Trophoblast cell (in vitro differentiated cells and primary cell): ENCODE measurements around the gene CLDN5.

Source experiments
- DNase-seq, 2 donors: peaks; one replicate each; pipeline ENCODE4 v3.0.0-alpha.2; 2016
- H2AFZ ChIP-seq: 2 replicates; pipeline ENCODE4 v1.6.1; 2013; ENCODE audit warnings: low read length, moderate library complexity, mild to moderate bottlenecking; ENCODE audit not compliant: insufficient read depth, poor library complexity
- H2AK5ac ChIP-seq: 2 replicates; pipeline ENCODE4 v1.6.1; 2013; ENCODE audit warnings: mild to moderate bottlenecking, low read length
- H2BK120ac ChIP-seq: 2 replicates; pipeline ENCODE4 v1.6.1; 2013; ENCODE audit warnings: low read length, mild to moderate bottlenecking, moderate library complexity; ENCODE audit not compliant: insufficient read depth, poor library complexity
- H2BK12ac ChIP-seq: 2 replicates; pipeline ENCODE4 v1.6.1; 2013; ENCODE audit warnings: mild to moderate bottlenecking, low read length, moderate library complexity
- H2BK5ac ChIP-seq: 2 replicates; pipeline ENCODE4 v1.6.1; 2013; ENCODE audit warnings: low read length, low read depth, moderate library complexity, mild to moderate bottlenecking; ENCODE audit not compliant: poor library complexity
- H3K14ac ChIP-seq: 2 replicates; pipeline ENCODE4 v1.6.1; 2013; ENCODE audit warnings: mild to moderate bottlenecking, low read length
- H3K18ac ChIP-seq: 2 replicates; pipeline ENCODE4 v1.6.1; 2013; ENCODE audit warnings: mild to moderate bottlenecking, low read length
- H3K23ac ChIP-seq: 2 replicates; pipeline ENCODE4 v1.6.1; 2013; ENCODE audit warnings: low read length
- H3K27ac ChIP-seq: 2 replicates; pipeline ENCODE4 v1.5.1; 2013; ENCODE audit warnings: low read depth, mild to moderate bottlenecking, inconsistent platforms, low read length, moderate library complexity
- H3K27me3 ChIP-seq: 2 replicates; pipeline ENCODE4 v1.6.1; 2013; ENCODE audit warnings: inconsistent platforms, mild to moderate bottlenecking, low read length, moderate library complexity; ENCODE audit not compliant: insufficient read depth
- H3K36me3 ChIP-seq, 2 experiments: 1 replicate in 1 of 2; 2 replicates in 1 of 2; pipeline ENCODE4 v1.6.1; 2013; ENCODE audit warnings: low read length in 2 of 2, mild to moderate bottlenecking in 2 of 2, moderate library complexity in 1 of 2; ENCODE audit not compliant: insufficient read depth in 2 of 2, control insufficient read depth in 1 of 2
- H3K4ac ChIP-seq: 2 replicates; pipeline ENCODE4 v1.6.1; 2013; ENCODE audit warnings: low read depth, mild to moderate bottlenecking, low read length, moderate library complexity
- H3K4me1 ChIP-seq, 2 experiments: 1 replicate in 1 of 2; 2 replicates in 1 of 2; pipeline ENCODE4 v1.6.1; 2013; ENCODE audit warnings: low read length in 2 of 2, mild to moderate bottlenecking in 2 of 2, moderate library complexity in 1 of 2; ENCODE audit not compliant: insufficient read depth in 2 of 2, control insufficient read depth in 1 of 2
- H3K4me2 ChIP-seq: 2 replicates; pipeline ENCODE4 v1.6.1; 2013; ENCODE audit warnings: inconsistent platforms, mild to moderate bottlenecking, low read length, moderate library complexity
- H3K4me3 ChIP-seq: 2 replicates; pipeline ENCODE4 v1.5.1; 2013; ENCODE audit warnings: mild to moderate bottlenecking, low read depth, low read length, inconsistent platforms
- H3K79me1 ChIP-seq: one replicate; pipeline ENCODE4 v1.6.1; 2013; ENCODE audit warnings: low read length
- H3K79me2 ChIP-seq: 2 replicates; pipeline ENCODE4 v1.6.1; 2013; ENCODE audit warnings: low read length, mild to moderate bottlenecking; ENCODE audit not compliant: control insufficient read depth, insufficient read depth, poor library complexity
- H3K9ac ChIP-seq: 2 replicates; pipeline ENCODE4 v1.6.1; 2013; ENCODE audit warnings: mild to moderate bottlenecking, low read length
- H3K9me3 ChIP-seq: 2 replicates; pipeline ENCODE4 v1.6.1; 2013; ENCODE audit warnings: low read depth, mild to moderate bottlenecking, control low read depth, inconsistent platforms, low read length; ENCODE audit not compliant: insufficient read depth
- H4K12ac ChIP-seq: 2 replicates; pipeline ENCODE4 v1.6.1; 2013; ENCODE audit warnings: low read depth, mild to moderate bottlenecking, low read length, moderate library complexity
- H4K8ac ChIP-seq: 2 replicates; pipeline ENCODE4 v1.6.1; 2013; ENCODE audit warnings: low read depth, mild to moderate bottlenecking, low read length, moderate library complexity
- H4K91ac ChIP-seq: one replicate; pipeline ENCODE4 v1.6.1; 2013; ENCODE audit warnings: low read depth, mild to moderate bottlenecking, low read length, moderate library complexity
- WGBS: extraction: QIAGEN DNeasy Blood & Tissue Kit; methylation state at CpG from one replicate; pipeline ENCODE4 v1.1.7; 2013; ENCODE audit warnings: missing lambda C conversion rate; ENCODE audit not compliant: insufficient read length, insufficient coverage; ENCODE audit errors: extremely low coverage; 5-methylcytosine and 5-hydroxymethylcytosine counted together

The CLDN5 gene

DNA sequence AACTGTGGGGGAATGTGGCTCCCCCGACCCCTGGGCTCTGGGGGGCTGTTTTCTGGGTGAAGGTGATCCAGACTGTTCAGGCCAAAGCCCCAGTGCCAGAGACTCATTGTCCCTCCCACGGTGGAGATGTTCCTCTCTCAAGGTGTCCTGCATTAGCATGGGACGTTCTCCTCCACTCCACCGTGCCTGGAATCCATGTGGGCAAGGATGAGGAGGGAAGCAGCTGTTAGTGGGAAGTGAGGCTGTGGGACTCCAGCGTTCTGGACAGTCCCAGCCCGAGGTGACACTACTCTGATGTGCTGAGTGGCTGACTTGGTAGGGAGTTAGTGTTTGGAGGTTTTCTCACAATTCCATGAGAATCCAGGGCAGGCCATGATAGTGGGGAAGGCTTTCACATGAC lies 31.4 kb upstream of the CLDN5 start:
- H3K4ac ChIP-seq: no peak overlapping the region
- H4K91ac ChIP-seq: no peak overlapping the region
- H3K27ac ChIP-seq: no peak overlapping the region
- no peak overlapping the region for H3K23ac ChIP-seq
- H2AK5ac ChIP-seq: no peak overlapping the region
- H3K4me2 ChIP-seq: no peak overlapping the region
- H3K9me3 ChIP-seq: peaks cover 2% of the 10 kb centered on the region
- no peak overlapping the region for H4K12ac ChIP-seq
- H3K9ac ChIP-seq: no peak overlapping the region
- H3K27me3 ChIP-seq: no peaks in the 10 kb centered on the region
- no peak overlapping the region for H3K18ac ChIP-seq
- no peak overlapping the region for H3K14ac ChIP-seq
- H3K4me3 ChIP-seq: no peak overlapping the region
- no peak overlapping the region for H2AFZ ChIP-seq
- H3K4me1 ChIP-seq: peaks cover 4 to 6% of the 10 kb centered on the region in 2 experiments
- H3K36me3 ChIP-seq: no peaks in the 10 kb centered on the region
- H4K8ac ChIP-seq: no peak overlapping the region
- no peaks in the 10 kb centered on the region for H3K79me2 ChIP-seq
- H2BK120ac ChIP-seq: no peak overlapping the region
- H2BK12ac ChIP-seq: no peak overlapping the region
- no peaks in the 10 kb centered on the region for H3K79me1 ChIP-seq
- no peak overlapping the region for H2BK5ac ChIP-seq
- no peak for DNase-seq
- no CpG with 5 or more reads among the region's 6 CpGs for WGBS

GRCh38 chr22:19554834-19555404 lies 30.7 kb upstream of the CLDN5 start:
- no peaks in the 10 kb centered on the region for H3K36me3 ChIP-seq
- no peak overlapping the region for H2AK5ac ChIP-seq
- DNase-seq: peak; percentile 2 to 22
- no peak overlapping the region for H2BK12ac ChIP-seq
- no peak overlapping the region for H3K4me2 ChIP-seq
- H2AFZ ChIP-seq: no peak overlapping the region
- H4K8ac ChIP-seq: no peak overlapping the region
- H3K18ac ChIP-seq: no peak overlapping the region
- no peaks in the 10 kb centered on the region for H3K79me1 ChIP-seq
- no peak overlapping the region for H3K4ac ChIP-seq
- no peak overlapping the region for H2BK120ac ChIP-seq
- H3K14ac ChIP-seq: no peak overlapping the region
- H4K12ac ChIP-seq: peak overlapping the region; percentile 46
- H4K91ac ChIP-seq: no peak overlapping the region
- H3K4me1 ChIP-seq: peaks cover 4 to 6% of the 10 kb centered on the region in 2 experiments
- no peaks in the 10 kb centered on the region for H3K27me3 ChIP-seq
- H3K9ac ChIP-seq: no peak overlapping the region
- no CpG with 5 or more reads among the region's 12 CpGs for WGBS
- H3K27ac ChIP-seq: no peak overlapping the region
- no peak overlapping the region for H2BK5ac ChIP-seq
- H3K4me3 ChIP-seq: no peak overlapping the region
- H3K79me2 ChIP-seq: no peaks in the 10 kb centered on the region
- no peak overlapping the region for H3K23ac ChIP-seq
- H3K9me3 ChIP-seq: peaks cover 2% of the 10 kb centered on the region

GRCh38 chr22:19553201-19553600 lies 29.0 kb upstream of the CLDN5 start:
- no peak overlapping the region for H2BK5ac ChIP-seq
- H4K8ac ChIP-seq: no peak overlapping the region
- H2AFZ ChIP-seq: no peak overlapping the region
- H3K79me2 ChIP-seq: no peaks in the 10 kb centered on the region
- H3K4ac ChIP-seq: no peak overlapping the region
- no peak overlapping the region for H4K12ac ChIP-seq
- H3K27me3 ChIP-seq: no peaks in the 10 kb centered on the region
- H3K9ac ChIP-seq: no peak overlapping the region
- H3K9me3 ChIP-seq: peaks cover 2% of the 10 kb centered on the region
- H3K14ac ChIP-seq: no peak overlapping the region
- H3K4me1 ChIP-seq: peaks cover 4 to 6% of the 10 kb centered on the region in 2 experiments
- no peak overlapping the region for H3K27ac ChIP-seq
- H2BK120ac ChIP-seq: no peak overlapping the region
- no peak overlapping the region for H2BK12ac ChIP-seq
- H3K79me1 ChIP-seq: no peaks in the 10 kb centered on the region
- no peak overlapping the region for H4K91ac ChIP-seq
- DNase-seq: no peak
- H3K4me3 ChIP-seq: no peak overlapping the region
- no CpG with 5 or more reads among the region's 2 CpGs for WGBS
- no peak overlapping the region for H3K23ac ChIP-seq
- no peaks in the 10 kb centered on the region for H3K36me3 ChIP-seq
- no peak overlapping the region for H2AK5ac ChIP-seq
- no peak overlapping the region for H3K18ac ChIP-seq
- no peak overlapping the region for H3K4me2 ChIP-seq

- H4K8ac ChIP-seq: no peak overlapping the region
- no peak overlapping the region for H3K4me3 ChIP-seq
- no peak for DNase-seq
- no peaks in the 10 kb centered on the region for H3K9me3 ChIP-seq
- no peaks in the 10 kb centered on the region for H3K79me1 ChIP-seq
- H3K36me3 ChIP-seq: no peaks in the 10 kb centered on the region
- H3K4me2 ChIP-seq: no peak overlapping the region
- no peak overlapping the region for H3K4ac ChIP-seq
- H4K91ac ChIP-seq: no peak overlapping the region
- no peak overlapping the region for H4K12ac ChIP-seq
- no peak overlapping the region for H3K18ac ChIP-seq
- no peak overlapping the region for H3K27ac ChIP-seq
- peaks cover 4 to 6% of the 10 kb centered on the region in 2 experiments for H3K4me1 ChIP-seq
- WGBS: no CpG with 5 or more reads among the region's 7 CpGs
- H3K14ac ChIP-seq: no peak overlapping the region
- no peak overlapping the region for H2BK12ac ChIP-seq
- no peak overlapping the region for H2AFZ ChIP-seq
- H3K9ac ChIP-seq: no peak overlapping the region
- no peak overlapping the region for H2BK120ac ChIP-seq
- H3K23ac ChIP-seq: no peak overlapping the region
- H3K79me2 ChIP-seq: no peaks in the 10 kb centered on the region
- no peak overlapping the region for H2AK5ac ChIP-seq
- H3K27me3 ChIP-seq: no peaks in the 10 kb centered on the region
- no peak overlapping the region for H2BK5ac ChIP-seq
Observed at GRCh38 chr22:19550382-19550781, 26.2 kb upstream of the CLDN5 start.
